GM12878 (cell line): ENCODE data around the gene MAGI1. TPM values are rescaled to one million over a fixed set of nuclear protein-coding genes. Genes with fewer than 3 reads are reported as not detected.

Experiments used
- ATAC-seq: fragments of 200-7000 bp; cut with Tn5 transposase; 3 replicates; pipeline ENCODE4 v1.9.1; 2020; ENCODE audit warnings: mild to moderate bottlenecking, moderate library complexity
- BruUV-seq: library from RNA; stranded (reverse); fragments of 400-500 nt; replicated peaks from 2 replicates; lab custom pipeline; 2021; lab: Mats Ljungman, UMichigan
- CTCF ChIA-PET: fragments of 300-600 bp; sonication (Branson Sonifier 250); formaldehyde crosslinking; extraction: SDS; loops from one replicate; lab custom pipeline; 2021; ENCODE audit warnings: inconsistent platforms; lab: Yijun Ruan, JAX
- POLR2A ChIA-PET: fragments of 350-600 bp; formaldehyde crosslinking; extraction: SDS; loops from one replicate; lab custom pipeline; 2021; ENCODE audit warnings: inconsistent platforms; lab: Charles Lee
- RAD21 ChIA-PET: fragments of 300-600 bp; sonication (Branson Sonifier 250); formaldehyde crosslinking; loops from one replicate; lab custom pipeline; 2023; ENCODE audit warnings: antibody characterized with exemption; ENCODE audit not compliant: unreplicated experiment; lab: Charles Lee
- SMC1A ChIA-PET: fragments of 300-600 bp; sonication (Branson Sonifier 250); formaldehyde crosslinking; loops from one replicate; lab custom pipeline; 2023; ENCODE audit not compliant: unreplicated experiment, uncharacterized antibody; lab: Charles Lee
- DNase-seq: peaks from one replicate; pipeline ENCODE4 v3.0.0-alpha.2; 2011; ENCODE audit warnings: low read depth, low spot score
- FAIRE-seq: peaks from 3 replicates; lab custom pipeline; 2011; peaks lifted over from hg19 to GRCh38; lab: Jason Lieb, UNC
- H2AFZ ChIP-seq: 2 replicates; pipeline ENCODE4 v1.6.0; 2011; ENCODE audit warnings: low read depth, low read length, control low read depth; ENCODE audit not compliant: control insufficient read depth
- H3K27ac ChIP-seq: 2 replicates; pipeline ENCODE4 v1.5.1; 2011; ENCODE audit warnings: control low read depth; ENCODE audit not compliant: control insufficient read depth, insufficient read depth
- H3K27me3 ChIP-seq, 2 experiments: replicated peaks in 1 of 2; 2 replicates each; pipeline versions ENCODE4 v1.6.0 to v1.6.1; 2011; ENCODE audit warnings: low read length in 1 of 2; ENCODE audit not compliant: control insufficient read depth in 2 of 2, insufficient read depth in 2 of 2
- H3K36me3 ChIP-seq, 2 experiments: 2 replicates each; pipeline ENCODE4 v1.5.1; 2011; ENCODE audit warnings: low read length in 1 of 2; ENCODE audit not compliant: control insufficient read depth in 2 of 2, insufficient read depth in 2 of 2
- H3K4me1 ChIP-seq: 2 replicates; pipeline ENCODE4 v1.6.1; 2011; ENCODE audit warnings: mild to moderate bottlenecking, low read length, moderate library complexity, mixed read lengths; ENCODE audit not compliant: control insufficient read depth, insufficient read depth
- H3K4me2 ChIP-seq: 2 replicates; pipeline ENCODE4 v1.6.0; 2011; ENCODE audit warnings: control low read depth; ENCODE audit not compliant: control insufficient read depth, insufficient read depth
- H3K4me3 ChIP-seq: fragments of 200-600 bp; sonication (generic); 2 replicates; pipeline ENCODE4 v1.5.1; 2016
- H3K79me2 ChIP-seq: 2 replicates; pipeline ENCODE4 v1.6.0; 2011; ENCODE audit warnings: low read length; ENCODE audit not compliant: control insufficient read depth, insufficient read depth
- H3K9ac ChIP-seq: 2 replicates; pipeline ENCODE4 v1.8.0; 2011; ENCODE audit warnings: low read length, control low read depth, mixed read lengths; ENCODE audit not compliant: control insufficient read depth, insufficient read depth
- H3K9me3 ChIP-seq: replicated peaks from 3 replicates; pipeline ENCODE4 v1.5.1; 2011; ENCODE audit warnings: mild to moderate bottlenecking, low read length; ENCODE audit not compliant: control insufficient read depth, insufficient read depth
- H4K20me1 ChIP-seq: 2 replicates; pipeline ENCODE4 v1.6.0; 2011; ENCODE audit not compliant: control insufficient read depth, insufficient read depth
- EZH2 ChIP-seq: IDR thresholded peaks from 2 replicates; pipeline ENCODE4 v1.6.1; 2012; ENCODE audit warnings: low read depth, mild to moderate bottlenecking, control low read depth, inconsistent platforms, low read length, borderline replicate concordance; ENCODE audit not compliant: control insufficient read depth
- FOXK2 ChIP-seq: fragments of 450-650 bp; IDR thresholded peaks from 2 replicates; pipeline ENCODE4 v1.6.1; 2017; ENCODE audit warnings: mild to moderate bottlenecking, moderate library complexity
- LARP7 ChIP-seq: fragments of 450-650 bp; IDR thresholded peaks from 2 replicates; pipeline ENCODE4 v1.6.1; 2017; ENCODE audit warnings: mild to moderate bottlenecking
- NFIC ChIP-seq: IDR thresholded peaks from 2 replicates; pipeline ENCODE4 v1.6.1; 2012; ENCODE audit warnings: low read depth, mild to moderate bottlenecking, inconsistent platforms, low read length, moderate library complexity
- PAX5 ChIP-seq: IDR thresholded peaks from 2 replicates; pipeline ENCODE4 v1.6.1; 2011; ENCODE audit warnings: low read depth, low read length, borderline replicate concordance
- STAT3 ChIP-seq: IDR thresholded peaks from 2 replicates; pipeline ENCODE4 v1.6.1; 2011; ENCODE audit warnings: low read depth, low read length, improper control_type of control experiment
- SUPT20H ChIP-seq: IDR thresholded peaks from 2 replicates; pipeline ENCODE4 v1.6.1; 2011; ENCODE audit warnings: low read depth, mild to moderate bottlenecking, low read length, moderate library complexity, borderline replicate concordance; ENCODE audit not compliant: control insufficient read depth
- in situ Hi-C: fragments of 300-500 bp; cut with MboI; formaldehyde crosslinking; loops from 9 replicates; pipeline ENCODE4 v1.14.3; 2018; ENCODE audit warnings: mixed read lengths
- intact Hi-C: fragments of 100-400 bp; cut with micrococcal nuclease; formaldehyde crosslinking; loops from one replicate; pipeline ENCODE4 v1.14.2; 2022; ENCODE audit not compliant: unreplicated experiment
- polyA plus RNA-seq, 11 experiments: library from polyadenylated mRNA; depleted of rRNA in 4 of 11; unstranded in 6 of 11; stranded (reverse) in 5 of 11; fragments of >200 nt; fragmentation: Nextera tagmentation in 4 of 11; fragmentation: Illumina TruSeq in 1 of 11; extraction: Ambion mirVana in 4 of 11; extraction: Trizol in 1 of 11; gene quantifications; 1 replicate in 1 of 11; 2 replicates in 10 of 11; pipeline versions ENCODE4 v1.2.1 to v1.2.3, GENCODE V29; 2011 to 2016; ENCODE audit warnings: inconsistent platforms in 2 of 11, missing spikeins in 2 of 11, low read depth in 1 of 11
- total RNA-seq, 4 experiments: library from RNA; depleted of rRNA in 3 of 4; stranded (reverse); fragments of >200 nt in 3 of 4; fragmentation: Illumina TruSeq in 1 of 4; extraction: Trizol in 1 of 4; gene quantifications; 2 replicates each; pipeline versions ENCODE4 v1.2.1 to v1.2.3, GENCODE V29; 2013 to 2021
- TF ChIP-seq, protein P1 (sequence below): fragments of 450-650 bp; formaldehyde crosslinking; IDR thresholded peaks from 2 replicates; pipeline ENCODE4 v1.4.0; 2020; ENCODE audit warnings: mild to moderate bottlenecking, moderate library complexity

MAGI1 gene
- total and polyA plus RNA-seq, 10 of the 15 experiments (the other 5 are each of a cell fraction or from before 2014, with no cell fraction given) = 0.02 to 3.3 (median 0.29) TPM; not detected in 1

DNA sequence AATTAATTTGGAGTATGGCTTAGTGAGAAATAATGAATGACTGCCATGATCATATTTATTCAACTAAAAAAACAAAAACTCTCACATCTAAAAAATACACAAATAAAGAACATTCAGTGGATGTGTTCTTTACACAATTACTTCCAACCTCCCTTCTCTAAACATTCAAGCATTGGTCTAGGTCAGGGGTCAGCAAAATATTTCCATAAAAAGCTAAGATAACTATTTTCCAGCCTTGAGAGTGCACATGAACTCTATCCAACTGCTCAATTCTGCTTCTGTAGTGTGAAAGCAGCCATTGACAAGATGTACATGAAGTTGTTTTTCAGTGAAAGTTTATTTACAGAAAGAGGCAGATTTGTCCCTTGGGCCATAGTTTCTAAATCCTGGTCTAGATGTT lies 406.3 kb downstream of the MAGI1 start:
- Histone ChIP-seq H3K27me3 (no peaks in the 10 kb centered on the region), H3K4me2 (no peak overlapping the region), H4K20me1 (no peaks in the 10 kb centered on the region), H3K4me3 (no peak overlapping the region), H3K36me3 (no peaks in the 10 kb centered on the region), H3K9me3 (no peaks in the 10 kb centered on the region), H2AFZ (no peak overlapping the region), H3K27ac (no peak overlapping the region)
- ChIA-PET RAD21 (no interaction called here), SMC1A (no interaction called here), POLR2A (no interaction called here)
- no TSS peak for BruUV-seq
- no peak for DNase-seq
- in situ Hi-C loops = no loop called here
- TF ChIP-seq LARP7 (no peak), PAX5 (no peak), FOXK2 (no peak), STAT3 (no peak), SUPT20H (no peak), EZH2 (no peak), NFIC (no peak)
- TF ChIP-seq, protein P1, sequence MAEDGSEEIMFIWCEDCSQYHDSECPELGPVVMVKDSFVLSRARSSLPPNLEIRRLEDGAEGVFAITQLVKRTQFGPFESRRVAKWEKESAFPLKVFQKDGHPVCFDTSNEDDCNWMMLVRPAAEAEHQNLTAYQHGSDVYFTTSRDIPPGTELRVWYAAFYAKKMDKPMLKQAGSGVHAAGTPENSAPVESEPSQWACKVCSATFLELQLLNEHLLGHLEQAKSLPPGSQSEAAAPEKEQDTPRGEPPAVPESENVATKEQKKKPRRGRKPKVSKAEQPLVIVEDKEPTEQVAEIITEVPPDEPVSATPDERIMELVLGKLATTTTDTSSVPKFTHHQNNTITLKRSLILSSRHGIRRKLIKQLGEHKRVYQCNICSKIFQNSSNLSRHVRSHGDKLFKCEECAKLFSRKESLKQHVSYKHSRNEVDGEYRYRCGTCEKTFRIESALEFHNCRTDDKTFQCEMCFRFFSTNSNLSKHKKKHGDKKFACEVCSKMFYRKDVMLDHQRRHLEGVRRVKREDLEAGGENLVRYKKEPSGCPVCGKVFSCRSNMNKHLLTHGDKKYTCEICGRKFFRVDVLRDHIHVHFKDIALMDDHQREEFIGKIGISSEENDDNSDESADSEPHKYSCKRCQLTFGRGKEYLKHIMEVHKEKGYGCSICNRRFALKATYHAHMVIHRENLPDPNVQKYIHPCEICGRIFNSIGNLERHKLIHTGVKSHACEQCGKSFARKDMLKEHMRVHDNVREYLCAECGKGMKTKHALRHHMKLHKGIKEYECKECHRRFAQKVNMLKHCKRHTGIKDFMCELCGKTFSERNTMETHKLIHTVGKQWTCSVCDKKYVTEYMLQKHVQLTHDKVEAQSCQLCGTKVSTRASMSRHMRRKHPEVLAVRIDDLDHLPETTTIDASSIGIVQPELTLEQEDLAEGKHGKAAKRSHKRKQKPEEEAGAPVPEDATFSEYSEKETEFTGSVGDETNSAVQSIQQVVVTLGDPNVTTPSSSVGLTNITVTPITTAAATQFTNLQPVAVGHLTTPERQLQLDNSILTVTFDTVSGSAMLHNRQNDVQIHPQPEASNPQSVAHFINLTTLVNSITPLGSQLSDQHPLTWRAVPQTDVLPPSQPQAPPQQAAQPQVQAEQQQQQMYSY (CRISPR knock-in tag) = no peak
- TF ChIP-seq, all 136 proteins: peak for 0
- ATAC-seq (no peak), FAIRE-seq (no peak)
- CTCF ChIA-PET = interaction anchor here (1.5 kb wide), 1 partner anchor 18 kb away, joined by 3 read pairs; no protein-coding TSS in a partner anchor
- H3K79me2 ChIP-seq = no peaks in the 10 kb centered on the region
- no peak overlapping the region for H3K9ac ChIP-seq
- no peaks in the 10 kb centered on the region for H3K4me1 ChIP-seq
- intact Hi-C loops = no loop called here
